GM21529 (cell line): ENCODE data around the gene RIN1.
"Not testable (repeated sequence)": the region's sequence is repeated elsewhere in the genome, so short reads cannot be mapped to it uniquely, and the experiment has no call there.

Experiments used
- ATAC-seq: cut with Tn5 transposase; IDR thresholded peaks from one replicate; pipeline ENCODE4 v1.9.1; 2021; ENCODE audit not compliant: unreplicated experiment

The RIN1 gene

DNA sequence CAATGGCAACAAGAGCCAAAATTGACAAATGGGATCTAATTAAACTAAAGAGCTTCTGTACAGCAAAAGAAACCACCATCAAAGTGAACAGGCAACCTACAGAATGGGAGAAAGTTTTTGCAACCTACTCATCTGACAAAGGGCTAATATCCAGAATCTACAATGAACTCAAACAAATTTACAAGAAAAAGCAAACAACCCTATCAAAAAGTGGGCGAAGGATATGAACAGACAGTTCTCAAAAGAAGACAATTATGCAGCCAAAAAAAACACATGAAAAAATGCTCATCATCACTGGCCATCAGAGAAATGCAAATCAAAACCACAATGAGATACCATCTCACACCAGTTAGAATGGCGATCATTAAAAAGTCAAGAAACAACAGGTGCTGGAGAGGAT lies 15.9 kb downstream of the RIN1 start:
- ATAC-seq: not testable (repeated sequence)

DNA sequence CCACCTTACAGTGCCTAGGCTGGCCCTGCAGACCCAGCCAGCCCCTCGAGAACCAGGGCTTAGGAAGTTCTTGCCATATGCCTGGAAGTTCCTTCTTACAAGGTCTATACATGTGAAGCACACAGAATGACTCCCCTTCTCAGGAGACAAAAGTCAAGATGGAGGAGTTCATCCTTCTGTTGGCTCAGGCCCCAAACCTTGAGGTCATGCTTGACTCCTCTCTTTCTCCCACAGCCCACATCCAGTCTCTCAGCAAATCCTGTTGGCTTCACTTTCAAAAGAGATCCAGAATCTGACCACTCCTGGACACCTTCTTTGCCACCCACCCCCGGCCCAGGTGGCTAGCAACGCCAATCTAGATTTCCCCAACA lies 17.6 kb downstream of the RIN1 start:
- ATAC-seq: no peak

DNA sequence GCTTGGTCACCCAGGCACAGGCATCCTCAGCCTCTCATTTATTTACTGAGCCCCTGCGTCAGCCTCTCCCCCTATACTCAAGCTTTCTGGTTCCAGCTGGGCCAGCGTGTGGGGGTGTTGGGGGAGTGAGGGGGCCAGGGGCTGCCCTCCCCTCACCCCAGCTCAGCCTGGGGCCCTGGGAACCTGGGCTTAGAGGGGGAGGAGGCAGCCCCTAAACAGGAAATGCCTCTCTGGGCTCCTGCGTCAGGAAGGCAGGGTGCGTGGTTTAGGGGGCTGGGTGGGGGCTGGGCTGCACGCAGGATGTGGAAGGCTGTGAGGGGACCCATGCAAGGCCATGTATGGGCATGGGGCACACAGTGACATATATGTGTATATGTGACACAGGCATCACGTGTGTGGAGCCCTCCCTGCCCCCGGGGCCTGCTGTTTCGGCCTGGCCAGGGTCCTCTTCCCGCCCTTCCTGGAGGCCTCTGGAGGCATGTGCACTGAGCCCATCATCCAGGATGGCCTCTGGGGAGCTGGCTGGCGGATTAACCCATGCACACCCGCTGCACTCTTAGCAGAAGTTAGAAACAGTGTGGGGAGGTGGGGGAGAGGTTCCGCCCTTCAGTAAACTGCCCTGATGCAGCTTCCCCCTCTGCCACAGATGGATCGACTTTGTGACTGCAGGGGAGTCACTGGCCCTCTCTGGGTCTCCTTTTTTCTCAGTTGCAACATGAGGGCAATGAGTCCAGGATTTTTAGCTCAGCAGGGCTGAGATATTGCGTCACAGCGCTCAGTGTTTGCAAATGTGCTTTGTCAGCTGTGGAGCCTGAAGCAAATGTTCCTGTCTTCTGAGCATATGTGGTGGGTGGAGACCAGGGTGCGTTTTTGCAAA lies 18.3 kb downstream of the RIN1 start:
- no peak for ATAC-seq

GRCh38 chr11:66317322-66317722 lies 18.9 kb downstream of the RIN1 start:
- ATAC-seq: no peak

- no peak for ATAC-seq
Observed at GRCh38 chr11:66316849-66317251, 19.4 kb downstream of the RIN1 start, which contains the start of gene CD248. Gene CD248, minus strand, starts transcription at chr11:66317044. Its CDS starts 17 bp downstream, at chr11:66317027.

GRCh38 chr11:66315921-66316811 lies 20.1 kb downstream of the RIN1 start:
- no peak for ATAC-seq

DNA sequence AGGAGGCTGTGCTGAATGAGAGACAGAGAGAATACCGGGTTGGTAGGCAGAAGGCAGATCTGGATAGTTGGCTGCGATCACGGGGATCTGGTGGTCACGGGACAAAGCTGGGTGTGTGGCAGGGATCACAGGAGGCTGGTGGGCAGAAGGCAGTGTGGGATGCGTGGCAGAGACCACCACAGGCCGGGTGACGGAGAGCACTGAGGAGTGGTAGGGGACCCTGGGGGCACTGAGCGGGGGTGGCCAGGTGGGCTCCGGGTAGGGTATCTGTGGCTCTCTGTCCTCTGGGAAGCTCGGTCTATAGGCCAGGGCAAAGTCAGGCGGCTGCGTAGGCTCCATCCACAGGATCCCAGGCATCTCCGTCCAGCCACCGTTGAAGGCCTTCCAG lies 20.7 kb downstream of the RIN1 start:
- no peak for ATAC-seq

DNA sequence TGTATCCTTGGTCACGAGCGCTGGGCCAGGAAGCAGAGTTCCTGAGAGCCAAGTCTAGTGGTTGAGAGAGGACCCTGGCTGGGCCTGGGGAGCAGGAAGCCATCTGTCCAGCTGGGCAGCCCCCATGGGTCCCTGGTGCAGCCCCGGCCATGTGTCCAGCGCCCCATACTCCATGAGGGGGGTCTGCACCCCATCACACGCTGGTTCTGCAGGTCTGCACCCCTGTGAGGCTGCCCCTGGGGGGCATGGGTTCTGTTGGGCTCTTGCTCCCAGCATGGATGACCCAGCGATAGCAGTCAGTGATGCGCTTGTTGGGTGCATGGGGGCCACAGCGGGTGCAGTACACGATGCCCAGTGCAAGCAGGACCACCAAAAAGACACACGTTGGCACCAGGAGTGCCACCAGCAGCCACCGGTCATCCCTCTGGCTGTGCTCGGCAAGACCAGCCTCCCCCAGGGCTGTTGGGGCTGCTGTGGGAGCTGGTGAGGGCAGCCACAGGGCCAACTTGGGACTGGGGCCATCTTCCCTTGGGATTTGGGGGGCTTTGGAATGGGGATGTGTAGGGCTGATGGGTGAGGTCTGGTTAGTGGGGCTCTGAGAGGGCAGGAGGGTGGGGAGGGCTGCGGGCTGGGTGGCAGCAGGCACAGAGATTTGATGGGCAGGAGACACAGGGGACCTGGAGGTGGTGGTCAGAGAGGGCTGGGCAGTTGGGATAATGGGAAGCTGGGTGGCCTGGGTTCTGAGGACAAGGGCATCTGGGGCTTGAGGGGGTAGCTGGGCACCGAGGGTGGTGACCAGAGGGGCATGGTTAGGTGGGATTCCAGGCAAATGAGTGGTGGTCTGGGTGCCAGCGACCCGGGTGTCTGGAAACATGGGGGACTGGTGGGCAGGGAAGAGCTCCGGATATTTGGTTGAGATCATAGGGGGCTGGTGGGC lies 21.4 kb downstream of the RIN1 start:
- ATAC-seq: no peak

- no peak for ATAC-seq
Observed at GRCh38 chr11:66314186-66314501, 22.1 kb downstream of the RIN1 start.

DNA sequence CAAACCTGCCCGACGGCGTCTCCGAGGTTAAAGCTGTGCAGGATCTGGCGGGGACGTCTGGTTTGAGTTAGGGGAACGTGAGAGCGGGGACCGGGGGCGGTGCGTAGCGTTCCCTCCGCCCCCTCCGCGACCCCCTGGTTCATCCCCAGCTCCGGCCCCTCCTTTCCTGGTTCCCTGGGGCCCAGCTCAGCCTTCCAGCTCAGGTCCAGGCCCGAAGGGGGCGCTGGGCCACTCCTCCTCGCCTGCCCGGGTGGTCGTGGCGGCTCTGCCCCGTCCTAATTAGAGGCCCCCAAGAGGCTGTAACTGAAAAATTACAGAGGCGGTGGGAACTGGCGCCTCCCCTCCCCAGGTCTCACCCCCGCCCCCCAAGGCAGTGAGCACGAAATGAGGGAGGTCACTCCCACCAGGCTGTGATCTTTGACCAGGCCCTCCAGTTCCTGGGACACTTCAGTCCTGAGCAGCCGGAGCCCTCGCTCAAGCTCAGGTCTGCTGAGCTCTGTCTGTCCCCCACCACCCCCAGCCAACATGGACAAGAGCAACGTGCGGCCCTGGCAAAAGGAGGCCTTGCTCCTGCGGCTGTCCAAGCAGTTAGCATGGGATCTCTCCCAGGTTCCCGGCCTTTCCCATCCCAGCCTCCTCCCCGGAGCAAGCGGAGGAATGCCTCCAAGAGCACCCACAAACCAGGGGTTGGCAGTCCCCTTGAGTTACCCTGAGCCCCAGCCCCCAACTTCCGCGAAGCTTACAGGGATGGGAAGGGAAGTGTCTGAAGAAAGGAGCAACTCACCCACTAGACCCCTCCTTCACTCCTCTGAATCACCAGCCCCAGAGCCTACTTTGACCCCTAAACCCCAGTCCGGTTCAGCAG lies 22.7 kb downstream of the RIN1 start:
- no peak for ATAC-seq

GRCh38 chr11:66312549-66313320 lies 23.5 kb downstream of the RIN1 start:
- ATAC-seq: peak; percentile 62

DNA sequence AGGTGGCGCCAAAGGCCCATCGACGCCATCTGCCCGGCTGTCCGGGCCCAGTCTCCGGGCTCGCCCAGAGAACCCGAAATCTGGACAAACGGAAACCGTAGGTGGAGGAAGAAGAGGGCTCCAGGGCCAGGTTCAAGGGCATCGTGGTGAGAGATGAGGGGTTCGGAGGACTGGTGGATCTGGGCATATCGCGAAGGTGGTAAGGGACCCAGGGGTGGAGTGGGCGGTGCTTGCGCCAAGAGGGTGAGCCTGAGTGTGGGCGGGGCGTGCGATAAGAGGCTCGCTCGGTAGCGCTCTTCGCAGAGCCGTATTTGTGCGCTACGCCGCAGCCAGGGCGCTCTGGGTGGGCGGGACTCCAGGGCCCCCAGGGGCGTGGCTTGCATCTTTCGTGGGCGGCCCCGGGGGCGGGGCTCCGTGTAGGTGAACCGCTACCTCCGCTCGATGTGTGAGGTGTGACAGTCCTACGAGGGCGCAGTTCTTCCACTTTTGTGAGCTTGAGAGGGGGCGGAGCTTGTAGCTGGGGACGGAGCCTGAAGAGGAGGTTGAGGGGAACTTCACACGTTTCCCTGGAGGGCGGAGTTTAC lies 24.2 kb downstream of the RIN1 start:
- peak; percentile 67 for ATAC-seq

GRCh38 chr11:66311470-66311964 lies 24.7 kb downstream of the RIN1 start:
- no peak for ATAC-seq

GRCh38 chr11:66310803-66311440 lies 25.3 kb downstream of the RIN1 start:
- ATAC-seq: not testable (repeated sequence)

DNA sequence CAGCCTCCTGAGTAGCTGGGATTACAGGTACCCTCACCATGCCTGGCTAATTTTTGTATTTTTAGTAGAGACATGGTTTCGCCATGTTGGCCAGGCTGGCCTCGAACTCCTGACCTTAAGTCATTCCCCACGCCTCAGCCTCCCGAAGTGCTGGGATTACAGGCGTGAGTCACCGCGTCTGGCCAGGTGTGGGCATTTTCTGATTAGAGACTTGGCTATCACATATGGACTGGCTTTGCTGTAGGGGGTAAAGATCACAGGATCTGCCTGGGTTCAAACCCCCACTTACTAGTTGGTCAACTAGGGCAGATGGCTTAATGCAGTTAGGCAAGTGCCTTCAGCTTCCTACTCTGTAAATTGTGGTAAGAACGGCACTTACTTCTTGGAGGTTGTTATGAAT lies 25.9 kb downstream of the RIN1 start:
- no peak for ATAC-seq

- ATAC-seq: no peak
Observed at GRCh38 chr11:66309475-66309874, 26.8 kb downstream of the RIN1 start.

DNA sequence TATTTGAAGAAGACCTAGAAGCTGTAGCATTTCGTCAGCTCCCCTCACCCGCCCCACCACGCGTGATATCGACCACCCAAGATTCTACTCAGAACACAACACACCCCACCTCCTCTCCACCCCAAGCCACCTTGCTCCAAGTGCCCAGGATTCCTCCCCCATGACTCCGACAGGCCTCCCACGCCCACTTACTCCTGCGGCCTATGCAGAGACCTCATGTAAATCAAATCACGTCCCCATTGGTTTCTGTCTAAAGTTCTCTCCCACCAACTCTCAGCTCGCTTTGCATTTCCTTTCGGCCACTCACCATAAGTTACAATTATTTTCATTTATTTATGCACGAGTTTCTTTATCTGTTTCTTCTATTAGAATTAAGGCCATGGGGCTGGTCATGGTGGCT lies 33.6 kb downstream of the RIN1 start:
- no peak for ATAC-seq

GRCh38 chr11:66299186-66299585 lies 37.0 kb downstream of the RIN1 start:
- ATAC-seq: no peak
